ENCODE measurements around the gene TNFRSF18. TPM values are rescaled to one million over a fixed set of nuclear protein-coding genes. Genes with fewer than 3 reads are reported as not detected.

TNFRSF18 gene
- total RNA-seq, 1 donor from 2014 or later, result not detected

GRCh38 chr1:1160281-1160930 is 46.0 kb downstream of the TNFRSF18 start:
- H3K9me3 ChIP-seq (replicated peaks), result no peaks in the 10 kb centered on the region
- H3K36me3 ChIP-seq, result no peaks in the 10 kb centered on the region
- H3K4me3 ChIP-seq, result no peak overlapping the region
- intact Hi-C loops (cut with micrococcal nuclease), result no loop called here
- no peak for TF ChIP-seq CTCF (IDR thresholded peaks at IDR 0.05; ENCODE audit: borderline replicate concordance)
- no peak overlapping the region for H3K27ac ChIP-seq (replicated peaks)
- DNase-seq, result no peak
- H3K4me1 ChIP-seq, result peaks cover 15% of the 10 kb centered on the region
- peaks cover 54% of the 10 kb centered on the region for H3K27me3 ChIP-seq (ENCODE audit: low read depth)

- intact Hi-C loops (cut with micrococcal nuclease), result no loop called here
- peaks cover 15% of the 10 kb centered on the region for H3K4me1 ChIP-seq
- H3K27ac ChIP-seq (replicated peaks), result peak overlapping the region; percentile 98
- H3K4me3 ChIP-seq, result peak overlapping the region; percentile 81
- TF ChIP-seq CTCF (IDR thresholded peaks at IDR 0.05; ENCODE audit: borderline replicate concordance), result no peak
- peak; percentile 54 for DNase-seq
- no peaks in the 10 kb centered on the region for H3K36me3 ChIP-seq
- no peaks in the 10 kb centered on the region for H3K9me3 ChIP-seq (replicated peaks)
- H3K27me3 ChIP-seq (ENCODE audit: low read depth), result peaks cover 31% of the 10 kb centered on the region
Measured at GRCh38 chr1:1157914-1158710, 48.3 kb downstream of the TNFRSF18 start.

- Histone ChIP-seq H3K36me3 (no peaks in the 10 kb centered on the region), H3K27me3 (ENCODE audit: low read depth) (peaks cover 25% of the 10 kb centered on the region), H3K9me3 (replicated peaks) (no peaks in the 10 kb centered on the region), H3K27ac (replicated peaks) (peak overlapping the region; percentile 98), H3K4me1 (peaks cover 15% of the 10 kb centered on the region), H3K4me3 (peak overlapping the region; percentile 81)
- no peak for TF ChIP-seq CTCF (IDR thresholded peaks at IDR 0.05; ENCODE audit: borderline replicate concordance)
- intact Hi-C loops (cut with micrococcal nuclease), result no loop called here
- DNase-seq, result peak; percentile 90
Measured at GRCh38 chr1:1157426-1157913, 48.9 kb downstream of the TNFRSF18 start.

- no peak for DNase-seq
- Histone ChIP-seq H3K27ac (replicated peaks) (peak overlapping the region; percentile 52), H3K9me3 (replicated peaks) (no peaks in the 10 kb centered on the region), H3K36me3 (no peaks in the 10 kb centered on the region), H3K4me1 (peaks cover 15% of the 10 kb centered on the region), H3K27me3 (ENCODE audit: low read depth) (peaks cover 20% of the 10 kb centered on the region), H3K4me3 (no peak overlapping the region)
- intact Hi-C loops (cut with micrococcal nuclease), result no loop called here
- no peak for TF ChIP-seq CTCF (IDR thresholded peaks at IDR 0.05; ENCODE audit: borderline replicate concordance)
Measured at GRCh38 chr1:1157033-1157365, 49.4 kb downstream of the TNFRSF18 start.

- H3K27me3 ChIP-seq (ENCODE audit: low read depth), result peaks cover 14% of the 10 kb centered on the region
- H3K36me3 ChIP-seq, result no peaks in the 10 kb centered on the region
- no peak for TF ChIP-seq CTCF (IDR thresholded peaks at IDR 0.05; ENCODE audit: borderline replicate concordance)
- no peak overlapping the region for H3K4me3 ChIP-seq
- DNase-seq, result no peak
- intact Hi-C loops (cut with micrococcal nuclease), result no loop called here
- H3K4me1 ChIP-seq, result peaks cover 15% of the 10 kb centered on the region
- H3K9me3 ChIP-seq (replicated peaks), result no peaks in the 10 kb centered on the region
- peak overlapping the region; percentile 52 for H3K27ac ChIP-seq (replicated peaks)
Measured at GRCh38 chr1:1156140-1157032, 50.0 kb downstream of the TNFRSF18 start.

Data from left ventricle myocardium inferior (tissue), 1 donor.